Endodermal cell (in vitro differentiated cells): ENCODE results near the gene RNF126. TPM values are rescaled to one million over a fixed set of nuclear protein-coding genes. Genes with fewer than 3 reads are reported as not detected.

Experiments used
- DNase-seq: peaks from one replicate; pipeline ENCODE4 v3.0.0-alpha.2; 2017
- H3K27ac ChIP-seq: 2 replicates; pipeline ENCODE4 v1.5.1; 2013; ENCODE audit warnings: mild to moderate bottlenecking, low read depth, low read length, moderate library complexity
- H3K27me3 ChIP-seq: 2 replicates; pipeline ENCODE4 v1.6.1; 2013; ENCODE audit warnings: mild to moderate bottlenecking, low read length, moderate library complexity; ENCODE audit not compliant: insufficient read depth, control insufficient read depth, poor library complexity, severe bottlenecking
- H3K36me3 ChIP-seq: 2 replicates; pipeline ENCODE4 v1.7.0; 2013; ENCODE audit warnings: mild to moderate bottlenecking, low read length, moderate library complexity; ENCODE audit not compliant: control insufficient read depth, insufficient read depth
- H3K4me1 ChIP-seq: one replicate; pipeline ENCODE4 v1.7.0; 2013; ENCODE audit warnings: low read length; ENCODE audit not compliant: control insufficient read depth, insufficient read depth
- H3K4me3 ChIP-seq: 2 replicates; pipeline ENCODE4 v1.5.1; 2013; ENCODE audit warnings: mild to moderate bottlenecking, low read length, moderate library complexity
- H3K9ac ChIP-seq: 2 replicates; pipeline ENCODE4 v1.6.1; 2013; ENCODE audit warnings: mild to moderate bottlenecking, low read length, moderate library complexity; ENCODE audit not compliant: poor library complexity, severe bottlenecking; ENCODE audit errors: extremely low read depth
- H3K9me3 ChIP-seq: 2 replicates; pipeline ENCODE4 v1.6.1; 2013; ENCODE audit warnings: mild to moderate bottlenecking, low read length, moderate library complexity; ENCODE audit not compliant: control insufficient read depth
- H3K27ac Mint-ChIP-seq: 2 replicates; pipeline ENCODE4 v1.8.0; 2020; ENCODE audit warnings: mixed read lengths
- H3K27me3 Mint-ChIP-seq: 2 replicates; pipeline ENCODE4 v1.8.0; 2021; ENCODE audit warnings: mild to moderate bottlenecking, mixed read lengths; ENCODE audit not compliant: insufficient read depth
- H3K36me3 Mint-ChIP-seq: 2 replicates; pipeline ENCODE4 v1.8.0; 2020; ENCODE audit warnings: low read depth, mixed read lengths
- H3K4me1 Mint-ChIP-seq: 2 replicates; pipeline ENCODE4 v1.8.0; 2020; ENCODE audit warnings: mixed read lengths
- H3K4me3 Mint-ChIP-seq: 2 replicates; pipeline ENCODE4 v1.8.0; 2020; ENCODE audit warnings: mild to moderate bottlenecking, moderate library complexity, mixed read lengths
- H3K9me3 Mint-ChIP-seq: 2 replicates; pipeline ENCODE4 v1.8.0; 2020; ENCODE audit warnings: mild to moderate bottlenecking, mixed read lengths
- WGBS, 2 experiments: methylation state at CpG; one replicate each; pipeline versions ENCODE4 v1.1.5 to v1.1.7; 2013; ENCODE audit warnings: missing lambda C conversion rate in 2 of 2, mixed read lengths in 1 of 2; ENCODE audit not compliant: insufficient coverage in 1 of 2, insufficient read length in 1 of 2; 5-methylcytosine and 5-hydroxymethylcytosine counted together
- total RNA-seq, 2 donors: library from RNA; stranded (reverse); fragmentation: NEBNext Ultra II Directional in 1 of 2; extraction: Animal tissue kit (Norgen Biotek cat#: 25700) in 1 of 2; gene quantifications; 2 replicates in 1 of 2; 3 replicates in 1 of 2; pipeline ENCODE4 v1.2.1, GENCODE V29; 2021
- TF ChIP-seq, protein P1 (sequence below): fragments of 200-600 bp; sonication (generic); conservative IDR thresholded peaks from 2 replicates; pipeline ENCODE4 v1.5.0; 2021; ENCODE audit warnings: antibody characterized with exemption, mild to moderate bottlenecking

The RNF126 gene
- total RNA-seq, 2 donors from 2014 or later: 49.1 to 66.4 TPM

DNA sequence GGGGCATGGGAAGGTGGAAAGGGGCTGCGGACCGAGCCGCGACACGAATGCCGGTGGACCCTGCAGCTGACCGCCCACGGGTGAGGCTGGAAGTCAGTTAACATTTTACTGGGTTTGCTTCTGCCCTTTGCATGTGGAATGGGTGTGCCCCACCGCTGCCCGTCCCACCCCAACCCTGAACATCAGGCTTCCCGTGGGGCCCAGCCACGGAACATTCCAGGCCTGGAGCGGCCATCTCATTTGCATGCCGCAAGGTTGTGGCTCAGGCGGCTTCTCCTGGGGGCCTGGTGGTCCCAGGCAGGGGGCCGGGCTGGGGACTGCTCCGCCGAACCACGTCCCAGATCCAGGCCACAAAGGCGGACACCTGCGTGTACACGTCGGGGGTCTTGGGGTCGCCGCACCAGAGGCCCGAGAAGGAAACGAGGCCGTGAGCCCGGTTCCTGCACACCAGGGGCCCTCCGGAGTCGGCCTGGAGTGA is 22.5 kb upstream of the RNF126 start:
- Mint-ChIP-seq H3K4me3 (no peak overlapping the region), H3K4me1 (peaks cover 1% of the 10 kb centered on the region), H3K36me3 (no peaks in the 10 kb centered on the region), H3K27me3 (peaks cover 4% of the 10 kb centered on the region), H3K27ac (no peak overlapping the region), H3K9me3 (no peaks in the 10 kb centered on the region)
- Histone ChIP-seq H3K36me3 (no peaks in the 10 kb centered on the region), H3K27ac (no peak overlapping the region), H3K9me3 (no peaks in the 10 kb centered on the region), H3K4me1 (no peaks in the 10 kb centered on the region), H3K27me3 (no peaks in the 10 kb centered on the region), H3K9ac (no peak overlapping the region), H3K4me3 (no peak overlapping the region)
- WGBS, 2 experiments: 90 to 93% methylated on average over 16 to 31 of the region's 31 CpGs
- DNase-seq: peak; percentile 45
- TF ChIP-seq, protein P1, sequence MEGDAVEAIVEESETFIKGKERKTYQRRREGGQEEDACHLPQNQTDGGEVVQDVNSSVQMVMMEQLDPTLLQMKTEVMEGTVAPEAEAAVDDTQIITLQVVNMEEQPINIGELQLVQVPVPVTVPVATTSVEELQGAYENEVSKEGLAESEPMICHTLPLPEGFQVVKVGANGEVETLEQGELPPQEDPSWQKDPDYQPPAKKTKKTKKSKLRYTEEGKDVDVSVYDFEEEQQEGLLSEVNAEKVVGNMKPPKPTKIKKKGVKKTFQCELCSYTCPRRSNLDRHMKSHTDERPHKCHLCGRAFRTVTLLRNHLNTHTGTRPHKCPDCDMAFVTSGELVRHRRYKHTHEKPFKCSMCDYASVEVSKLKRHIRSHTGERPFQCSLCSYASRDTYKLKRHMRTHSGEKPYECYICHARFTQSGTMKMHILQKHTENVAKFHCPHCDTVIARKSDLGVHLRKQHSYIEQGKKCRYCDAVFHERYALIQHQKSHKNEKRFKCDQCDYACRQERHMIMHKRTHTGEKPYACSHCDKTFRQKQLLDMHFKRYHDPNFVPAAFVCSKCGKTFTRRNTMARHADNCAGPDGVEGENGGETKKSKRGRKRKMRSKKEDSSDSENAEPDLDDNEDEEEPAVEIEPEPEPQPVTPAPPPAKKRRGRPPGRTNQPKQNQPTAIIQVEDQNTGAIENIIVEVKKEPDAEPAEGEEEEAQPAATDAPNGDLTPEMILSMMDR: no peak

DNA sequence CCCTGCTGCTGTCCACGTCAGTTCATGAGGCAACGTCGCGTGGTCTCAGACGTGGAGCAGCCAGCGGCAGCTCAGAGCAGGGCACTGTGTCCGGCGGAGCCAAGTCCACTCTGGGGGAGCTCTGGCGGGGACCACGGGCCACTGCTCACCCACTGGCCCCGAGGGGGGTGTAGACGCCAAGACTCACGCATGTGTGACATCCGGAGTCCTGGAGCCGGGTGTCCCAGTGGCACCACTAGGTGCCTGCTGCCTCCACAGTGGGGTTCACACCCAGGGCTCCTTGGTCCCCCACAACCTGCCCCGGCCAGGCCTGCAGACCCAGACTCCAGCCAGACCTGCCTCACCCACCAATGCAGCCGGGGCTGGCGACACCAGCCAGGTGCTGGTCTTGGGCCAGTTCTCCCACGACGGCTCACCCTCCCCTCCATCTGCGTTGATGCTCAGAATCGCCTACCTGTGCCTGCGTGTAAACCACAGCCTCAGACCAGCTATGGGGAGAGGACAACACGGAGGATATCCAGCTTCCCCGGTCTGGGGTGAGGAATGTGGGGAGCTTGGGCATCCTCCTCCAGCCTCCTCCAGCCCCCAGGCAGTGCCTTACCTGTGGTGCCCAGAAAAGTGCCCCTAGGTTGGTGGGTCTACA is 19.8 kb upstream of the RNF126 start:
- Histone ChIP-seq H3K36me3 (no peaks in the 10 kb centered on the region), H3K4me1 (no peaks in the 10 kb centered on the region), H3K27me3 (no peaks in the 10 kb centered on the region), H3K9ac (no peak overlapping the region), H3K9me3 (no peaks in the 10 kb centered on the region), H3K27ac (no peak overlapping the region), H3K4me3 (no peak overlapping the region)
- TF ChIP-seq, protein P1: no peak
- H3K4me3 Mint-ChIP-seq: no peak overlapping the region
- H3K4me1 Mint-ChIP-seq: peaks cover 1% of the 10 kb centered on the region
- H3K27me3 Mint-ChIP-seq: peaks cover 6% of the 10 kb centered on the region
- H3K27ac Mint-ChIP-seq: no peak overlapping the region
- no peaks in the 10 kb centered on the region for H3K9me3 Mint-ChIP-seq
- WGBS, 2 experiments: 93 to 99% methylated on average over 14 to 25 of the region's 25 CpGs
- DNase-seq: peak; percentile 42
- H3K36me3 Mint-ChIP-seq: no peaks in the 10 kb centered on the region

DNA sequence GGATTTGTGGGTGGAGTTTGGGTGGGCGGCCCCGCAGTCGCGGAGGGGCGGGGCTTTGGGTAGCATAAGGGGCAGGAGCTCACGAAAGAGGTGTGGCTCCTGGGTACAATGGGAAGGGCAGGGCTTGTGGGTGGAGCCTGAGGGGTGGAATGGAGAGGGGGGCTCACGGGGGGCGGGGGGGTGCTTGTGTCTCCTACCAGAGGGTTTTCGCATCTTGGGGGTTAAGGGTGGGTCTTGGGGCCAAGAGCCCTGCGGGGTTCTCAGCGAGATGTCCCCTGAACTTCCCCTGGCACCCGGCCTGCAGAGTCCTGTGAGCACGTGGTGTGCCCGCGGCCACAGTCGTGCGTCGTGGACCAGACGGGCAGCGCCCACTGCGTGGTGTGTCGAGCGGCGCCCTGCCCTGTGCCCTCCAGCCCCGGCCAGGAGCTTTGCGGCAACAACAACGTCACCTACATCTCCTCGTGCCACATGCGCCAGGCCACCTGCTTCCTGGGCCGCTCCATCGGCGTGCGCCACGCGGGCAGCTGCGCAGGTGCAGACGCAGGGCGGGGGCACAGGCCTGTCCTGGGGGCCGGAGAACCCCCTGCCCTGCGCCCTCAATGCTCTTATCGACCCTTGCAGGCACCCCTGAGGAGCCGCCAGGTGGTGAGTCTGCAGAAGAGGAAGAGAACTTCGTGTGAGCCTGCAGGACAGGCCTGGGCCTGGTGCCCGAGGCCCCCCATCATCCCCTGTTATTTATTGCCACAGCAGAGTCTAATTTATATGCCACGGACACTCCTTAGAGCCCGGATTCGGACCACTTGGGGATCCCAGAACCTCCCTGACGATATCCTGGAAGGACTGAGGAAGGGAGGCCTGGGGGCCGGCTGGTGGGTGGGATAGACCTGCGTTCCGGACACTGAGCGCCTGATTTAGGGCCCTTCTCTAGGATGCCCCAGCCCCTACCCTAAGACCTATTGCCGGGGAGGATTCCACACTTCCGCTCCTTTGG is 18.3 kb upstream of the RNF126 start:
- no peaks in the 10 kb centered on the region for H3K36me3 ChIP-seq
- no peak overlapping the region for H3K9ac ChIP-seq
- DNase-seq: no peak
- H3K4me3 Mint-ChIP-seq: peak overlapping the region; percentile 71
- H3K9me3 Mint-ChIP-seq: no peaks in the 10 kb centered on the region
- no peaks in the 10 kb centered on the region for H3K4me1 ChIP-seq
- TF ChIP-seq, protein P1: no peak
- H3K27ac Mint-ChIP-seq: peak overlapping the region; percentile 99
- peaks cover 5% of the 10 kb centered on the region for H3K27me3 ChIP-seq
- H3K4me1 Mint-ChIP-seq: peaks cover 1% of the 10 kb centered on the region
- no peaks in the 10 kb centered on the region for H3K36me3 Mint-ChIP-seq
- no peaks in the 10 kb centered on the region for H3K9me3 ChIP-seq
- H3K27me3 Mint-ChIP-seq: peaks cover 8% of the 10 kb centered on the region
- 85 to 95% methylated on average over 32 to 50 of the region's 54 CpGs for WGBS, 2 experiments
- peak overlapping the region; percentile 85 for H3K4me3 ChIP-seq
- H3K27ac ChIP-seq: no peak overlapping the region
